Urinary bladder (tissue), 4 donors: ENCODE data around the gene ASRGL1. TPM values are rescaled to one million over a fixed set of nuclear protein-coding genes. Genes with fewer than 3 reads are reported as not detected.

Source experiments
- DNase-seq: peaks from one replicate; pipeline ENCODE4 v3.0.0-alpha.2; 2015; ENCODE audit errors: extremely low spot score
- H3K27ac ChIP-seq: one replicate; pipeline ENCODE4 v1.5.1; 2013; ENCODE audit warnings: low read depth, mild to moderate bottlenecking, moderate library complexity
- H3K36me3 ChIP-seq: one replicate; pipeline ENCODE4 v1.6.1; 2013; ENCODE audit warnings: mild to moderate bottlenecking, moderate library complexity; ENCODE audit not compliant: insufficient read depth
- H3K4me1 ChIP-seq: one replicate; pipeline ENCODE4 v1.6.1; 2013; ENCODE audit warnings: mild to moderate bottlenecking, moderate library complexity; ENCODE audit not compliant: insufficient read depth
- H3K4me3 ChIP-seq: one replicate; pipeline ENCODE4 v1.5.1; 2013; ENCODE audit warnings: low read depth, low read length
- WGBS: extraction: QIAGEN DNeasy Blood & Tissue Kit; methylation state at CpG from one replicate; pipeline ENCODE4 v1.1.7; 2013; 5-methylcytosine and 5-hydroxymethylcytosine counted together
- polyA plus RNA-seq: library from polyadenylated mRNA; stranded (reverse); fragments of 200-250 nt; gene quantifications from one replicate; pipeline ENCODE4 v1.2.3, GENCODE V29; 2013
- total RNA-seq: library from RNA; depleted of rRNA; stranded (reverse); fragments of >200 nt; gene quantifications from one replicate; pipeline ENCODE4 v1.2.3, GENCODE V29; 2014
- donor health status: healthy with polysubstance abuse.
- donor health status: healthy.

ASRGL1 gene
- total and polyA plus RNA-seq, 2 donors = 5.1 to 7.0 TPM

DNA sequence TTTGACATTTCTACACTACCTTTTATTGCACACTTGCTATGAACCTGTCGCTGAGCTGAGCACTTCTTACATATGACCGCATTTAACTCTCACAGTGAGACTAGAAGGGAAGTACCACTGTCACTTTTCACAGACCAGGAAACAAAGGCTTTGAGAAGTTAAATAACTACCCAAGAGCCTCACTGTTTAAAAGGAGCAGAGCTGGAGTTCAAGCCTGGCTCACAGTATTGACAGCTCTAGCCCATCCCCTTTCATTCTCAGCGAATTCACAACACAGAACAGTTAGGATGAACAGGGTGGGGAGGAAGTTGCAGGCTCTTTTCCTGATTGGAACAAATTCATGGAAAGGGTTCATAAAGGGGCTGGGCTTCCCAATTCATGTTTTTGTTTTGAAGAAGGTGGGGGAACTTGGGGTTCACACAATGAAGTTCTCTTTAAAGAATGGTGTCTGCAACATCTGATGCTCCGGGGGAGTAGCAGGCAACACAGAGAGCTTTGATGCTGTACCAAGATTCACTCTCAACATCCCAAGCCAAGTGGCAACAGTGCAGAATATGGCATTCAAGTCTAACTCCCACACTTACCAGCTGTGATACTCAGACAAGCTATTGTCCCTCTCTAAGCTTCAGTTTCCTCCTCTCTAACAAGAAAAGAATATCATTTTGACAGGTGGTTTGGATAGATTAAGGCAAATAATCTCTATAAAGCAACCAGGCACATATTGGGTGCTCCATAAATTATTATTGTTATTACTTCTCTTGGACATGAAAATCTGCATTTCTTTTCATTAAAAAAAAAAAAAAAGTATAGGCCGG lies 98.8 kb downstream of the ASRGL1 start:
- Histone ChIP-seq H3K27ac (no peak overlapping the region), H3K4me1 (no peaks in the 10 kb centered on the region), H3K36me3 (no peaks in the 10 kb centered on the region), H3K4me3 (no peak overlapping the region)
- 37% methylated on average over 5 of the region's 5 CpGs for WGBS
- DNase-seq = no peak

- H3K27ac ChIP-seq = no peak overlapping the region
- 95% methylated on average over 1 of the region's 1 CpG for WGBS
Measured at GRCh38 chr11:62437616-62438015, 100.4 kb downstream of the ASRGL1 start.

GRCh38 chr11:62438641-62439040 lies 101.4 kb downstream of the ASRGL1 start:
- Histone ChIP-seq H3K4me1 (no peaks in the 10 kb centered on the region), H3K4me3 (no peak overlapping the region), H3K36me3 (no peaks in the 10 kb centered on the region), H3K27ac (no peak overlapping the region)
- DNase-seq = no peak
- WGBS = 74% methylated on average over 4 of the region's 4 CpGs

More at GRCh38 chr11:62437616-62438015, 100.4 kb downstream of the ASRGL1 start:
- no peak for DNase-seq
- Histone ChIP-seq H3K4me3 (no peak overlapping the region), H3K4me1 (no peaks in the 10 kb centered on the region), H3K36me3 (no peaks in the 10 kb centered on the region)

GRCh38 chr11:62439785-62440602 lies 102.7 kb downstream of the ASRGL1 start:
- no peak for DNase-seq
- H3K4me3 ChIP-seq = no peak overlapping the region
- 39% methylated on average over 23 of the region's 23 CpGs for WGBS
- no peaks in the 10 kb centered on the region for H3K36me3 ChIP-seq
- H3K4me1 ChIP-seq = no peaks in the 10 kb centered on the region
- peak overlapping the region; percentile 55 for H3K27ac ChIP-seq

Other genes with a start within 250 kb of the ASRGL1 start
- 11.1 TPM for gene INCENP, start 213.4 kb upstream of the ASRGL1 start, total RNA-seq
- gene INCENP, start 213.4 kb upstream of the ASRGL1 start, polyA plus RNA-seq = 9.8 TPM
- not detected for gene SCGB1D1, start 147.2 kb upstream of the ASRGL1 start, total RNA-seq
- not detected for gene SCGB1D1, start 147.2 kb upstream of the ASRGL1 start, polyA plus RNA-seq
- not detected for gene SCGB2A1, start 128.8 kb upstream of the ASRGL1 start, total RNA-seq
- gene SCGB2A1, start 128.8 kb upstream of the ASRGL1 start, polyA plus RNA-seq = not detected
- not detected for gene SCGB1D2, start 95.2 kb upstream of the ASRGL1 start, total RNA-seq
- gene SCGB1D2, start 95.2 kb upstream of the ASRGL1 start, polyA plus RNA-seq = not detected
- gene SCGB2A2, start 67.3 kb upstream of the ASRGL1 start, total RNA-seq = not detected
- gene SCGB2A2, start 67.3 kb upstream of the ASRGL1 start, polyA plus RNA-seq = not detected
- gene SCGB1D4, start 38.4 kb upstream of the ASRGL1 start, total RNA-seq = not detected
- gene SCGB1D4, start 38.4 kb upstream of the ASRGL1 start, polyA plus RNA-seq = not detected
- 9.5 TPM for gene SCGB1A1, start 81.6 kb downstream of the ASRGL1 start, total RNA-seq
- gene SCGB1A1, start 81.6 kb downstream of the ASRGL1 start, polyA plus RNA-seq = not detected
- gene AHNAK, start 209.4 kb downstream of the ASRGL1 start, total RNA-seq = 554 TPM
- 200 TPM for gene AHNAK, start 209.4 kb downstream of the ASRGL1 start, polyA plus RNA-seq
- gene EEF1G, start 236.4 kb downstream of the ASRGL1 start, total RNA-seq = 863 TPM
- 1,468 TPM for gene EEF1G, start 236.4 kb downstream of the ASRGL1 start, polyA plus RNA-seq